GM18502 (cell line): ENCODE measurements around the gene HLA-DQB1.
"Not testable (repeated sequence)": the region's sequence is repeated elsewhere in the genome, so short reads cannot be mapped to it uniquely, and the experiment has no call there.

Source experiments
- ATAC-seq: cut with Tn5 transposase; IDR thresholded peaks from one replicate; pipeline ENCODE4 v1.9.1; 2021; ENCODE audit warnings: mild to moderate bottlenecking; ENCODE audit not compliant: unreplicated experiment, poor library complexity

HLA-DQB1 gene

DNA sequence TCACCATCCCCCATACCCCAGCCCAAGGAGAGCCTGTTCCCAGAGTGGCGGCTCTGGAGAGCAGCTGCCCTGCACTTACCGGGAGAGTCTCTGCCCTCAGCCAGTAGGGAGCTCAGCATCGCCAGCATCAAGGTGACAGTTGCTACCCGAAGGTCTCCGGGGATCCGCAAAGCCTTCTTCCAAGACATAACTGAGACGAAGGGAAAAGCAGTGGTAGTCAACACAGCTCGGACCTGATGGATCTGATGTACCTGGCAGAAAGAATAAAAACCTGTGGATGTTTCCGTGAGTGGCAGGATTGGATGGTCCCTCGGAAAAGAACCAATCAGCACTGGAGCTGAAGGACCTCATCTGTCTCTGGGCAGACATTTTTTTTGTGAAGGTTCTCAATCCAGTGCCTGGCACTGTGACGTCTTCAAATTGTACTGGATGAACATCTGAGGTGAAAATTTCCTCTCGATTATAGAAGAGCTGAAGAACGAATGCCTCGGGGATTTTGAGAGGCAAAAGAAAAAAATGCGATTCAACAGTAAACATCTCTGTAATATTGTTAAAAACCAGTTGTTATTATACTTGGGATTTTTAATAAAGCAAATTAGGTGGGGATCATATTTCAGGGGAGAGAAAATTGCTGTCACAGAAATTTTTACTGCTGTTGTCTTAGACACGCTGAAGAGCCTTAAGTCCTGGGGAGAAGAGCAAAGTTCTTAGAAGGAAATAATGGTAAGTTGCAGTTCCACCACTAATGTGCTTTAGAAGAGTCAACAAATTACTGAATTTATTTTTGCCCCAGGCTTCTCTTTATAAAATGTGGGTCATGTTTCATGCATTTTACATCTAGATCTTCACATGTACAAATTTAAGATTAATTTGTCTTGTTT is at the start of gene HLA-DQB1:
Gene HLA-DQB1, minus strand, starts transcription at position 238 of the 881 bp plus-strand sequence. Its CDS starts 50 bp downstream, at position 188.
- ATAC-seq: peak; percentile 66

DNA sequence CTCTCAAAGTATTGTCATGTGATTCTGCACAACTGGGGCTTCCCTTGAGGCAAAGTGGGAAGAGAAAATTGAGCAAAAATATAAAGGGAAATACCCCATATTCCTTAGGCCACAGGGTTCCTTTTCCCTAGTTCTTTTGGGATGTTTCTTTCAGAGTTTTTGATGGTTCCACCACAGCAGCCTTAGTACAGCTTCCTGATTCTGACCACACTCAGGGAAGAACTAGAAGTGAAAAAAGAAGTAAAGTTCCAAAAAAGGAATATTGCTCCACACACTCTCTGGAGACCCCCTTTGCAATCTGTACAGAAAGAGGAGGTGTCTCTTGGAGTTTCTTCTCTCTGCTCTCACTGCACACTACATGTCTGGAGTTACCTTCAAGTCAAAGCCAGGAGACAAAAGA is 46.8 kb upstream of the HLA-DQB1 start:
- ATAC-seq: no peak

DNA sequence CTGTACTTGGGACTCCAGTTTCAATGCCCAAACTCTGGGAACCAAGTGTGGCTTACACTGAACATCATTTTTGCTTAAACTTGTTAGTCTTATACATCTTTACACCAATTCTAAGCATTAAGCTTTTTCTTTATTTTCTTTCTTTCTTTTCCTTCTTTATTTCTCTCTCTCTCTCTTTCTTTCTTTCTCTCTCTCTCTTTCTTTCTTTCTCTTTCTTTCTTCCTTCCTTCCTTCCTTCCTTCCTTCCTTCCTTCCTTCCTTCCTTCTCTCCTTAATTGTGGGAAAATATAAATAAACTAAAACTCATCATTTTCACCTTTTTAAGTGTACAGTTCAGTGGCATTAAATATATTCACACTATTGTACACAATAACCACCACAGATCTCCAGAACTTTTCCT is 43.2 kb upstream of the HLA-DQB1 start:
- ATAC-seq: no peak

DNA sequence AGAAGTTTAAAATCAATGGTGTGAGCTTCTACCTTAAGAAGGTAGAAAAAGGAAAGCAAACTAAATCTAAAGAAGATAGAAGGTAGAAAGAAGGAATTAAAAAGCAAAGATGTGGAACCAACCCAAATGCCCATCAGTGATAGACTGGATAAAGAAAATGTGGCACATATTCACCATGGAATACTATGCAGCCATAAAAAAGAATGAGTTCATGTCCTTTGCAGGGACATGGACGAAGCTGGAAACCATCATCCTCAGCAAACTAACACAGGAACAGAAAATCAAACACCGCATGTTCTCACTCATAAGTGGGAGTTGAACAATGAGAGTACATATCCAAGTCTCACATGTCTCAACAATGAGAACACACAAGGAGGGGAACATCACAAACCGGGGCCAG is 38.7 kb upstream of the HLA-DQB1 start:
- not testable (repeated sequence) for ATAC-seq

DNA sequence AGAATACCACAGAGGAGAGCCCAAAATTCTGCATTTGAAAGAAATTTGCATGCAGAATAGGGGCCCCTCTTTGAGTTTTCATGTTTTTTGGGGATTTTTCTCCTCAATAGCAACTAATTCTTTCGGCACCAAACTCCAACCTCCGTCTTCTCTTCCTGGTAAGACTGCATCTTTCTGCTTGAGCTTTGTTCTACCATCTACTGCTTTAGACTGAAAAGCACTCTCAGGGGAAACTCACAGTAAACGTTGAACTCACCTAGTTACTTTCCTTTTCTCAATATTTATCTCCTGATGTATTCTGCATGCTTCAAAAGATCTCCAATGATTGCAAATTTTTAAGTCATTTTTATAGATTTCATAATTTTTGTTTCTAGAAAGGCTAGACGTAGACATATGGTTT is 36.9 kb upstream of the HLA-DQB1 start:
- no peak for ATAC-seq

DNA sequence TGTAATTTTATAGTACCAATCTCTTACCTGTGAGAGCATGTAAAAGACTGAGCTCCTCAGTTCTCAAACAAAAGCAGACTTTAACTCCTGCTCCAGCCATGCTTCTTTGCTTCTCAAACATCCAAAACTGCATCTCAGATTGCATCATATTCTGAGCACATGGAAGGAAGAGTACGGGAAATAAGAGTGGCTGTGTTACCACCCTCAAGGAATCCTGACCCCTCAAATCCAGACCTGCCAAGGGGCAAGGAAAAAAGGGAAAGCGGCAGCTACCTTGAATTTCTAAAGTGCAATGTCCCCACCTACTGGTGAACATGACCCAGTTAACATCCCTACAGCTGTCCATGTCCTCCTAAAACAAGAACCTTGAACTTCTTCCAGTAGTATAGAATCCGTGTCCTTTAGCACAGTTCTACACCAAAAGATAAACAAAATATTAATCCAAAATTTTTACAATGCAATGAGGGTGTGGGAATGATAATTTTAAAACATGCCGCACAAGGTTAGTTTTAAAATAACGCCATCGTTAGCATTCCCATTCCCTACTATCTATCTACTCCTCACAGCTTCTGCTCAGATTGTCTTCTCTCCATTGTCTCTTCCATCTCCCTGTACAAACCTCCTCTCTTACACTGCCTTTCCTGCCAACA is 34.1 kb upstream of the HLA-DQB1 start:
- ATAC-seq: no peak

DNA sequence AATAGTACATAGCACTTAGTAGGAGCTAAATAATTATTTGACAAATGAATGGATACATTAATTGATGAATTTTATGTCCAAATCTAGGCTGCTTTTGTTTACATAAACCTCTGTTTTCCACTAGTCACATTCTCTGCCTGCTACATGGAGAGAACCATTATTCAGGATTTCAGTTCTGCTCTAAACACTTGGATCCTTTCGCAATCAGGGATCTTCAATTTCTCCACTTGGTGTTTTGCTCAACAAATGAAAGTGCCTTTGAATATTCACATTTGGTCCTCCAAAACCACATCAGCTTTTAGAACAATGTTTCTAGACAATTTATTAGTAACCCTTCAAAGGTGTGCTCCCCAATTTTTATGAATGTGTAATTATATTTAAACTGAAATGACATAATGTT is 30.6 kb upstream of the HLA-DQB1 start:
- ATAC-seq: no peak

DNA sequence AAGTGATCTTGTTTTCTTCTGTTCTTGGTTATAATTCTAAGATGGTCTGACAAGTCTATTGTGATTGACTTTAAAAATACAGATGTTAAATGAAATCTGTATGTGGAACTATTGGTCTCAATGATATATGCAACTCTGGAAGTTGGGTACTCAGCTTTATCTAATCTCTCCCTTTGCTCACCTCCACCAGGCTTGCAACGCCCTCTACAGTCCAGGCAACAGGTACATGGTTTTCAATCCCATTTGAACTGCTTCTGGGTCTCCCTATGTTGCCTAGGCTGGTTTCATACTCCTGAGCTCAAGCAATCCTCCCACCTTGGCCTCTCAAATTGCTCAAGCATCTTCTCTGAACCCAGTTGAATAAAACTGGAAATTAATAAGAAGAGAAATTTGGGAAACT is 25.6 kb upstream of the HLA-DQB1 start:
- no peak for ATAC-seq

DNA sequence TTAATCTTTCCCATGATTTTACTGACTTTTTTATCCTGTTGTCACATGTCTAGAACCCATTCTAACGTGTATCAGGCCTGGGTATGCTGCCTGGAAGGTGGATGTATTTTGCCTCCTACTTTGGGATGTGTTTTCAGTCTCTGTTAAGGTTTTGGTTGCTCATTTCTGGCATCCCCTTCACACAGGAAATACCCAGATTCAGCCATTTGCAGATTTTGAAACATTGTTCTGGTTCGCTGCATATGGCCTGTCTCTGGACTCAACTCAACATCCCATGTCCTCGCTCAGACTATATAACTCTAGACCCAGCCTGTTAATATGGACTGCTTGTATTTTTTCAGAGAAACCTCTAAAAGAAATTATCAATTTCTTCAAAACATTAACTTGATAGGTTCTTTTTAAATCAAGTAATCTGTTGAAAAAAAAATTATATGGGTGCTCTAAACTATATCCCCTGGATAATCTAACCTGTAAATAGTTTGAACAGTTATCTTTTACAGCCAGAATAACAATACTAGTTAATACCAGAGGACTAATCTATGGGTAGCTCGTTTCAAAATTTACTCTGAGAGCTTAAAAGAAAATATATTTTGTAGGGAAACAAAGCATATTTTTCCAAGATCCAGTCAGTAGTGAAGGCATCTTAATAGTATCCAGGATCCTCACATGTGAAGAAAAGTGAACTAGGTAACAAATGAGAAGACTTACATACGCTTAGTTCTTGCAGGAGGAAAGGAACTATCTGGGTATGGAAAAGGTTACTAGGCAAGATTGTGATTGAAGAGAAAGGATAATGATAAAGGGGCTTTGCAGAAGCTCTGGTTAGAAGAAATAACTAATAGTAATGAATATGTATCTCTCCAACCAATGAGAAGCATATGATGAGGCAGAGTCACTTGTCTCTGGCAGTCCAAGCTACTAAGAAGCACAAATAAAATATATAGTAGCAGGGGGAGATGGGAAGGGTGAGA is 23.4 kb upstream of the HLA-DQB1 start:
- no peak for ATAC-seq

DNA sequence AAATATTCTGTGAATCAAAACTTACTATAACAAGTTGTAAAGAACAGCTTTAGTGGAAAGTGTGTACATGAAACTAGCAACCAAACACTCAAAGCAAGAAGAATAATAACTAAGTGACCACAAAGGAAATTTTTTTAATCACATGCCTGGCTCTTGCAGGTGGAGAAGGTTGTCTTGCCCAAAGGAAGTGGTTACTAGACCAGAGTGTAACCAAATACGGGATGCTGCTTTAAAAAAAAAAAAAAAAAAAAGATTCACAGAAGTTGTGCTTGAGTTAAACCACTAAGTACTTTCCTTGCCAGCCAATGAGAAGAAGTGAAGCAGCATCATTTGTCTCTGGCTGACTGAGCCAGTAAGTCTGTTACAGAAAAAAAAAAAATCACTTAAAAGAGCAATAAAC is 19.1 kb upstream of the HLA-DQB1 start:
- ATAC-seq: peak; percentile 84

DNA sequence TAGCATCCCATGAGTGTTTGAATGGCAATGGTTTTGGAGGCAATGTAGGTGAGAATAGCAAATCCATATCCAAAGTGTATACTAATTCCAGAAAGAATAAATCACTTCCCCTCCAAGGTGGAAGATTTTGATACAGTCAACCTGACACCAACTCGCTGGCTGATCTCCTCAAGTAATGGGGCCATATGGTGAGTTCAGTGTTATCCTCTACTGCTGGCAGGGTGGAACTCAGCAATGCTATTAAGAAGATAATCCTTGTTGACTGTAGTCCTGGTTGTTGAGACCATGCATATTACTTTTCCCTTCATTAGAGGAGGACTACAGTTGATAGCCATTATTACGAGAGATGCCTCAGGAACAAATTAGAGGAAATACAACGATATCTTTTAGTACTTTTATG is 17.8 kb upstream of the HLA-DQB1 start:
- no peak for ATAC-seq

DNA sequence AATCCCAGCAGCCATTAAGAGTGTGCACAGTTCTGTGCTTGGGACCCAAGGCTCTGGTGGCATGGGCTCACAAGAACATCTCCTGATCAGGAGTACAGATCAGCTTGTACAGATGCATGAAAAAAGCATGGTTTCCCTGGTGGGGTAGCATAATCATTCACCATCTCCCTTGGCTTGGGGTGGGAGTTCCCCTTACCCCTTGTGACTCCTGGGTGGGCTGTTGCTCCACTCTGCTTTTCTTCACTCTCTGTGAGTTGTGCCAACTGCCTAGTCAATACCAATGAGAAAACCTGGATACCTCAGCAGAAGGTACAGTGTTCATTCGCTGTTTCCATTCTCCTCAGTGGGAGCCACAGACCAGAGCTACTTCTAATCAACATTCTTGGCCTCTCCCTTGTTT is 13.6 kb upstream of the HLA-DQB1 start:
- no peak for ATAC-seq

DNA sequence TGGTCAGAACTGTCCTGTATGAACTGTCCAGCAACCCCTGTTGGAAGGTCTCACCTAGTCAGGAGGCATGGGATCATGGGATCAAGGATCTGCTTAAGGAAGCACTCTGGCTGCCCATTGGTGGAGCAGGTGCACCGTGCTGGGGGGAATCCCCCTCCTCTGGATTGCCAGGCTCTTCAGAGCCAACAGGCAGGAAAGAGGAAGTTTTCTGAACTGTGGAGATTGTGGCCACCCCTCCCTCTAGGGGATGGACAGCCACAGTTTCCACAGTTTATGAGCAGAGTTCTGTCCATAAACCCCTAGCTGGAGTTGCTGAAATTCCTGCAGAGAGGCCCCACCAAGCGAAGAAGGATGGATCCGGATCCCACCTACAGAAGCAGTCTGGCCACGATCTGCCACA is 13.0 kb upstream of the HLA-DQB1 start:
- no peak for ATAC-seq

DNA sequence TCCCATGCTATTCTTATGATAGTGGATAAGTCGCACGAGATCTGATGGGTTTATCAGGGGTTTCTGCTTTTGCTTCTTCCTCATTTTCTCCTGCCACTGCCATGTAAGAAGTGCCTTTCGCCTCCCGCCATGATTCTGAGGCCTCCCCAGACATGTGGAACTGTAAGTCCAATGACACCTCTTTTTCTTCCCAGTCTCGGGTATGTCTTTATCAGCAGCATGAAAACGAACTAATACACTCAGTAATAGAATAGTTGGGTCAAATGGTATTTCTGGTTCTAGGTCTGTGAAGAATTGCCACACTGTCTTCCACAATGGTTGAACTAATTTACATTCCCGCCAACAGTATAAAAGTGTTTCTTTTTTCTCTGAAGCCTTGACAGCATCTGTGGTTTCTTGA is 7.7 kb upstream of the HLA-DQB1 start:
- ATAC-seq: not testable (repeated sequence)

DNA sequence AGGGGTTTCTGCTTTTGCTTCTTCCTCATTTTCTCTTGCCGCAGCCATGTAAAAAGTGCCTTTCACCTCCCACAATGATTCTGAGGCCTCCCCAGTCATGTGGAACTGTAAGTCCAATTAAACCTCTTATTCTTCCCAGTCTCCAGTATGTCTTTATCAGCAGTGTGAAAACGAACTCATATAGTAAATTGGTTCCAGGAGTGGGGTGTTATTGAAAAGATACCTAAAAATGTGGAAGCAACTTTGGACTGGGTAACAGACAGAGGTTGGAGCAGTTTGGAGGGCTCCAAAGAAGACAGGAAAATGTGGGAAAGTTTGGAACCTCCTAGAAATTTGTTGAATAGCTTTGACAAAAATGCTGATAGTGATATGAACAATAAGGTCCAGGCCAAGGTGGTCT is 5.5 kb upstream of the HLA-DQB1 start:
- not testable (repeated sequence) for ATAC-seq

DNA sequence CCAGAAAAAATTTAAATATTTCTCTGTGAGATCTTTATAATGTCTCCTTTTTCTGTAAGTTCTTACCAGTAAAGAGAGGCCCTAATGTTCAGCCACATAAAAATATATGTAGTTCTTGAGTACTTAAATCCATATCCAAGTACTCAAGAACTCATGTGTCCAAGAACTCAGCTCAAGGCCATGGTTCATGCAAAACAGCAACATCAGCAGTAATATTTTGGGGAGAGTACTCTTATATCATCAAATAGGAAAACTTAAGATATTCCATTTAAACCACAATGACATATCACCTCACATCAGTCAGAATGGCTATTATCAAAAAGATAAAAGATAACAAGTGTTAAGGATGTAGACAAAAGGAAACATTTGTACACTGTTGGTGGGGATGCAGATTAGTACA is 3.4 kb upstream of the HLA-DQB1 start:
- ATAC-seq: no peak

DNA sequence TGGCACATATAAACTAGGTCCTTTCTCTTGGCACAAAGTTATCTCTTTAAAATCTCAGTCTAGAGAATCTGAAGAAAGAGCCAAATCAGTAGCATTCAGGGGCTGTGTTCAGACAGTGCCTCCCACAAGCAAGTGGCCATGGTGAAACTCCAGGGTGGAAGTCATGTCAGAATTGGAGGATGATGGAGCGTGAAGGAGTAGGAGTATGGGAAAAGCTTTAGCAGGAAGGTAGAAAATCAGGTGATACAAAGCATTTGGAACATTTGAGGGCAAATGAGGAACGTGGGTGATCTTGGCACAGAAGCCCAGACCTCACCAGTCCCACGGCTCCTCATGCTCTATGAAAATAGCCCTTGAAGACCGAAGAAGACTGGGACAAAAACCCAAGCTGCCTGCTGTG is 2.8 kb upstream of the HLA-DQB1 start:
- no peak for ATAC-seq

DNA sequence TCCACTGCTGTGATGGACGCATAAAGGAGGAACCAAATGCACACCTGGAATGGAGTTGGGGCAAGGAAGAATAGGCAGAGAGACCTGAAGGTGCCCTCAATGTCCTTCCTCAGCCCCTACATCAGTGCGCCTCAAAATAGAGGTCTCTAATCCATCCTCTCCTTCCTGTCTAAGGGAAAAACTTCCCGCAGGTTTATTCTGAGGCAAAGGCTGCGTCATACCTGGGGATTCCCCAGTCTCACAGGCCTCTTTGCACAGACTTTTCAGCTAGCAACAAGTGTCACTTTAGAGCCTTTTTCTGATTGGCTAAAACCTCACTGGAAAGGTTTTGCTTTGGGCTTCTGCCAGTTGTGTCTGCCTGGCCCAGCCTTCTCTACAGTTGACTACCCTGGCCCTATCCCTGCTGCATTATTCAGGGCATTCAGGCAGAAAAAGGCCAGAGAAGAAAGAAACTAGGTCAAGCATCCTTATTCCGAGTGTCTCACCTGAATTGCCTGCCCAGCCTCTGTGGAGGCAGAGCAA is 1.8 kb upstream of the HLA-DQB1 start:
- ATAC-seq: peak; percentile 82

DNA sequence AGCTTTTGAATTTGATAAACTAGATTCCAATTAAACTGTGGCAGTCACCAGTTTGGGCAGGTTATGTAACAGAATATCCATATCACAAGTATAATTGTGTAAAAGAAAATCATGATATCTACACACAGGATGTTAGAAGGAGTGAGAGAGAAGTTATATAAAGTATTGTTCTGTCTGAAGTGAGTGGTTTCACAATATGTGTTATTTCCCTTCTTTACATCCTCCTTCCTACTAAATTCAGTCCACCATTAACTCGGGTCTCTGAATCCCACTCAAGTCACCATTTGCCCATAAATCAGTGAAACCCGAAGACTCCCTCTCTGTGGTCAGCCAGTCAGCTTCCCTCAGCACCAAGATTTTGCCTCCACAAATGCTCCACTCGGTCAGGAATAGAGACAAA is 796 bp downstream of the HLA-DQB1 start:
- ATAC-seq: no peak

DNA sequence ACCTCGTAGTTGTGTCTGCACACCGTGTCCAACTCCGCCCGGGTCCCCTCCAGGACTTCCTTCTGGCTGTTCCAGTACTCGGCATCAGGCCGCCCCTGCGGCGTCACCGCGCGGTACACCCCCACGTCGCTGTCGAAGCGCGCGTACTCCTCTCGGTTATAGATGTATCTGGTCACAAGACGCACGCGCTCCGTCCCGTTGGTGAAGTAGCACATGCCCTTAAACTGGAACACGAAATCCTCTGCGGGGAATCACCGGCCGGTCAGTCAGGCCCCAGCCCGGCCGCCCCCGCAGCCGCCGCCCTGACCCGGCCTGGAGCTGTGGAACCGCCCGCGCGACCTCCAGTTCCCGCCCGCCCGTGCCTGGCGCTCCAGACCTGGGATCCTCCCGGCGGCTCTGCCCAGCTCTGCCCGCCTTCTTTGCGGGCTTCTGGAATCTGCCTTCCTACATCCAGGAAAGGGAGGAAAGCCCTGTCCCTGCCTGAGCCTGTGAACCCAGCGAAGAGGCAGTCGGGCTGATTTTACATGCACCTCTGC is 1.6 kb downstream of the HLA-DQB1 start:
- ATAC-seq: no peak
